Measurements from ENCODE around the gene IZUMO2. TPM values are rescaled to one million over a fixed set of nuclear protein-coding genes. Genes with fewer than 3 reads are reported as not detected.

IZUMO2 gene
- polyA plus RNA-seq, 1 donor (not counting 4 experiments of a cell fraction or from before 2014, with no cell fraction given), result not detected

DNA sequence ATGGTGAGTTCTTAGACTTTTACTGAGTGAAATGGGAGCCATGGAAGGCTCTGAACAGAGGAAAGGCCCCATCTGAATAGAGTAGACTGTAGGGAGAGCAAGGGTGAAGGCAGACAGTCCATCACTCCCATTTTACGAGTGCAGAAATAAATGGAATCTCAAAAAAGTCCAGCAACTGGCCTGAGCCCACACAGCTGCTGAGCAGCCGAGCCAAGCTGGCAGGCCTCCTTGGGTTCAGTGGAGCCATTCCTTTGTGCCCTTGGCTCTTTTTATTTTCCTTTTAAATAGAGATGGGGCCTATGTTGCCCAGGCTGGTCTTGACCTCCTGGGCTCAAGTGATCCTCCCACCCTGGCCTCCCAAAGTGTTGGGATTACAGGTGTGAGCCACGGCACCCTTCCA, 39.3 kb upstream of the IZUMO2 start:
- Histone ChIP-seq H3K36me3 (ENCODE audit: control insufficient read depth in 2 of 2, extremely low read depth in 1 of 2, insufficient read depth in 2 of 2, low read length in 2 of 2) (no peaks in the 10 kb centered on the region), H3K9ac (ENCODE audit: control insufficient read depth, extremely low read depth, insufficient read depth, low read length) (no peak overlapping the region), H3K27ac (ENCODE audit: control insufficient read depth, insufficient read depth, low read length) (no peak overlapping the region), H3K9me1 (ENCODE audit: control insufficient read depth, extremely low read depth, insufficient read depth, low read length) (no peaks in the 10 kb centered on the region), H3K4me2 (ENCODE audit: control insufficient read depth, extremely low read depth, insufficient read depth, low read depth, low read length) (no peak overlapping the region), H2AFZ (ENCODE audit: control insufficient read depth, low read length) (no peak overlapping the region), H3K9me3 (ENCODE audit: control insufficient read depth, low read depth, low read length) (no peaks in the 10 kb centered on the region), H4K20me1 (ENCODE audit: control insufficient read depth, extremely low read depth, insufficient read depth, low read length) (no peaks in the 10 kb centered on the region), H3K4me1 (ENCODE audit: control insufficient read depth, extremely low read depth, insufficient read depth, low read length) (no peaks in the 10 kb centered on the region), H3K27me3 (ENCODE audit: control insufficient read depth, extremely low read depth, insufficient read depth, low read length) (peaks cover 29% of the 10 kb centered on the region), H3K4me3 (ENCODE audit: control insufficient read depth in 2 of 3, extremely low read depth in 1 of 3, insufficient read depth in 2 of 3, low read depth in 1 of 3, low read length in 3 of 3) (no peak overlapping the region), H3K79me2 (ENCODE audit: control insufficient read depth, insufficient read depth, low read length) (no peaks in the 10 kb centered on the region)
- dilution Hi-C loops (cut with MboI; ENCODE audit: extremely low pct_ligation_motif_present, low sequenced_read_pairs), result no loop called here
- DNase-seq (ENCODE audit: low read depth, low spot score) (no peak), FAIRE-seq (no peak)
- TF ChIP-seq EZH2 (IDR thresholded peaks at IDR 0.05; ENCODE audit: low read length), result no peak
- TF ChIP-seq, protein P1, sequence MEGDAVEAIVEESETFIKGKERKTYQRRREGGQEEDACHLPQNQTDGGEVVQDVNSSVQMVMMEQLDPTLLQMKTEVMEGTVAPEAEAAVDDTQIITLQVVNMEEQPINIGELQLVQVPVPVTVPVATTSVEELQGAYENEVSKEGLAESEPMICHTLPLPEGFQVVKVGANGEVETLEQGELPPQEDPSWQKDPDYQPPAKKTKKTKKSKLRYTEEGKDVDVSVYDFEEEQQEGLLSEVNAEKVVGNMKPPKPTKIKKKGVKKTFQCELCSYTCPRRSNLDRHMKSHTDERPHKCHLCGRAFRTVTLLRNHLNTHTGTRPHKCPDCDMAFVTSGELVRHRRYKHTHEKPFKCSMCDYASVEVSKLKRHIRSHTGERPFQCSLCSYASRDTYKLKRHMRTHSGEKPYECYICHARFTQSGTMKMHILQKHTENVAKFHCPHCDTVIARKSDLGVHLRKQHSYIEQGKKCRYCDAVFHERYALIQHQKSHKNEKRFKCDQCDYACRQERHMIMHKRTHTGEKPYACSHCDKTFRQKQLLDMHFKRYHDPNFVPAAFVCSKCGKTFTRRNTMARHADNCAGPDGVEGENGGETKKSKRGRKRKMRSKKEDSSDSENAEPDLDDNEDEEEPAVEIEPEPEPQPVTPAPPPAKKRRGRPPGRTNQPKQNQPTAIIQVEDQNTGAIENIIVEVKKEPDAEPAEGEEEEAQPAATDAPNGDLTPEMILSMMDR (optimal IDR thresholded peaks at IDR 0.05 in 1 of 3, IDR thresholded peaks at IDR 0.05 in 1 of 3, conservative IDR thresholded peaks at IDR 0.05 in 1 of 3; ENCODE audit: extremely low read depth in 1 of 3, insufficient read depth in 2 of 3, low read length in 3 of 3), result no peak

DNA sequence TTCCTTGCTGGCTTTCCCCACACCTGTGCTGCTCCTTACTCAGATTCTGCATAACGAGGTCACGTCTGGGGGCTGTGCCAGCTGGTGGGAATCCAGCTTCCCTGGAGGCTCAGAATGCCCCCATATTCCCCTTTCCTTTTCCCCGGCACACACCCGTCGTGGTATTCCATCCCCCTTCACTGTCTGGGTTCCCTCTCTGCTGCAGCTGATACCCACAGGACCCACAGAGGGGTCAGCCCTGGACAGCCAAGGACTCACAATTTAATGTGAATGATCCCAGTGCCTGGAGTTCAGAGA, 36.1 kb upstream of the IZUMO2 start:
- Histone ChIP-seq H3K4me1 (ENCODE audit: control insufficient read depth, extremely low read depth, insufficient read depth, low read length) (no peaks in the 10 kb centered on the region), H4K20me1 (ENCODE audit: control insufficient read depth, extremely low read depth, insufficient read depth, low read length) (no peaks in the 10 kb centered on the region), H3K9me3 (ENCODE audit: control insufficient read depth, low read depth, low read length) (no peaks in the 10 kb centered on the region), H3K27me3 (ENCODE audit: control insufficient read depth, extremely low read depth, insufficient read depth, low read length) (peaks cover 15% of the 10 kb centered on the region), H3K4me3 (ENCODE audit: control insufficient read depth in 2 of 3, extremely low read depth in 1 of 3, insufficient read depth in 2 of 3, low read depth in 1 of 3, low read length in 3 of 3) (no peak overlapping the region), H2AFZ (ENCODE audit: control insufficient read depth, low read length) (no peak overlapping the region), H3K9ac (ENCODE audit: control insufficient read depth, extremely low read depth, insufficient read depth, low read length) (no peak overlapping the region), H3K27ac (ENCODE audit: control insufficient read depth, insufficient read depth, low read length) (no peak overlapping the region), H3K9me1 (ENCODE audit: control insufficient read depth, extremely low read depth, insufficient read depth, low read length) (no peaks in the 10 kb centered on the region), H3K36me3 (ENCODE audit: control insufficient read depth in 2 of 2, extremely low read depth in 1 of 2, insufficient read depth in 2 of 2, low read length in 2 of 2) (no peaks in the 10 kb centered on the region), H3K79me2 (ENCODE audit: control insufficient read depth, insufficient read depth, low read length) (no peaks in the 10 kb centered on the region), H3K4me2 (ENCODE audit: control insufficient read depth, extremely low read depth, insufficient read depth, low read depth, low read length) (no peak overlapping the region)
- TF ChIP-seq, protein P1 (optimal IDR thresholded peaks at IDR 0.05 in 1 of 3, IDR thresholded peaks at IDR 0.05 in 1 of 3, conservative IDR thresholded peaks at IDR 0.05 in 1 of 3; ENCODE audit: extremely low read depth in 1 of 3, insufficient read depth in 2 of 3, low read length in 3 of 3), result no peak
- TF ChIP-seq EZH2 (IDR thresholded peaks at IDR 0.05; ENCODE audit: low read length), result no peak
- FAIRE-seq (no peak), DNase-seq (ENCODE audit: low read depth, low spot score) (no peak)
- dilution Hi-C loops (cut with MboI; ENCODE audit: extremely low pct_ligation_motif_present, low sequenced_read_pairs), result no loop called here

Measured in keratinocyte (primary cell).